ENCODE data around the gene CLUH. TPM values are rescaled to one million over a fixed set of nuclear protein-coding genes. Genes with fewer than 3 reads are reported as not detected.

CLUH gene
- polyA plus RNA-seq, 1 experiment, result 7.1 TPM

DNA sequence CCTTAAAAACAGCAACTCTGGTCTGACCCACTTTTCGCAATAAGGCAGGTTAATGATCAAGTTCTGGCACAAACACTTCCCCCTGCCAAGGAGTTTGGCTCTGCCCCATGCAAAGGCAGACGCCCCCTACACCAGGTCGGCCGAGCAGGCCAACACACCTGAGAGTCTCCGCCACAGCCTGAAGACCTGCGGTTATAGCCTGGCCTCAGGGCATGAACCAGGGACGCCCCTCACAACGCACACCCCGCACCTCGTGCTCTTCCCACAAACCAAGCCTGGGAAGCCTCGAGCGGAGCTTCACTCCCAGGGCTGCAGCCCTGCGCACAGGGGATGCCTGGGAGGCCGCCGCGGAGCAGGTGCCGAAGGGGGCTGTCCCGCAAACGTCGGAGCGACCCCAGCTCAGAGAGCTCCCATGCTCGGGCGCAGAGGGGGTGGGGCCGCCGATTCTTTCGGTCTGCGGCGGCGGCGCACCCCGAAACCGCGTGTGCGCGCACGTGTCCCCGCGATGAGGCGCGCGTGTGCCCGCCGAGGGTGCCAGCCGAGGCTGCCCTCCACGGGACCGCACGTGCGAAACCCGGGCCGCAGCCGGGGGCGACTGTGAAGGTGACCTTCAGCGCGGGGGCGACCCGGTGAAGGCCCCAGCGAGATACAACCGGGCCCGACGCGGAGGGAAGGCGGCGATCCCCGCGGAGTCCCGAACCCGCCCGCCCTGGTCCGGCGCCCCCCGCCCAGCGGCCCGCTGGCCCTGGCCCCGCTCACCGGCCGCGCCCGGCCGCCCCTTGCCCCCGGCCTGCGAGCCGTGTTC is 559 bp downstream of the CLUH start:
- Histone ChIP-seq H3K9me3 (ENCODE audit: control insufficient read depth, insufficient read depth, low read length) (no peaks in the 10 kb centered on the region), H3K27me3 (ENCODE audit: control insufficient read depth, insufficient read depth, low read length) (no peaks in the 10 kb centered on the region), H3K27ac (ENCODE audit: low read depth, low read length) (no peak overlapping the region), H3K4me3 (ENCODE audit: low read depth, low read length) (peak overlapping the region; percentile 74)
- ChIA-PET CTCF (no interaction called here), POLR2A (interaction anchor here (1.2 kb wide), 1 partner anchor 10 kb away, joined by 5 read pairs; no protein-coding TSS in a partner anchor)
- no peak for DNase-seq (ENCODE audit: low read depth, low spot score)
- TF ChIP-seq, protein P1, sequence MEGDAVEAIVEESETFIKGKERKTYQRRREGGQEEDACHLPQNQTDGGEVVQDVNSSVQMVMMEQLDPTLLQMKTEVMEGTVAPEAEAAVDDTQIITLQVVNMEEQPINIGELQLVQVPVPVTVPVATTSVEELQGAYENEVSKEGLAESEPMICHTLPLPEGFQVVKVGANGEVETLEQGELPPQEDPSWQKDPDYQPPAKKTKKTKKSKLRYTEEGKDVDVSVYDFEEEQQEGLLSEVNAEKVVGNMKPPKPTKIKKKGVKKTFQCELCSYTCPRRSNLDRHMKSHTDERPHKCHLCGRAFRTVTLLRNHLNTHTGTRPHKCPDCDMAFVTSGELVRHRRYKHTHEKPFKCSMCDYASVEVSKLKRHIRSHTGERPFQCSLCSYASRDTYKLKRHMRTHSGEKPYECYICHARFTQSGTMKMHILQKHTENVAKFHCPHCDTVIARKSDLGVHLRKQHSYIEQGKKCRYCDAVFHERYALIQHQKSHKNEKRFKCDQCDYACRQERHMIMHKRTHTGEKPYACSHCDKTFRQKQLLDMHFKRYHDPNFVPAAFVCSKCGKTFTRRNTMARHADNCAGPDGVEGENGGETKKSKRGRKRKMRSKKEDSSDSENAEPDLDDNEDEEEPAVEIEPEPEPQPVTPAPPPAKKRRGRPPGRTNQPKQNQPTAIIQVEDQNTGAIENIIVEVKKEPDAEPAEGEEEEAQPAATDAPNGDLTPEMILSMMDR (IDR thresholded peaks at IDR 0.05; ENCODE audit: low read depth, low read length), result no peak

DNA sequence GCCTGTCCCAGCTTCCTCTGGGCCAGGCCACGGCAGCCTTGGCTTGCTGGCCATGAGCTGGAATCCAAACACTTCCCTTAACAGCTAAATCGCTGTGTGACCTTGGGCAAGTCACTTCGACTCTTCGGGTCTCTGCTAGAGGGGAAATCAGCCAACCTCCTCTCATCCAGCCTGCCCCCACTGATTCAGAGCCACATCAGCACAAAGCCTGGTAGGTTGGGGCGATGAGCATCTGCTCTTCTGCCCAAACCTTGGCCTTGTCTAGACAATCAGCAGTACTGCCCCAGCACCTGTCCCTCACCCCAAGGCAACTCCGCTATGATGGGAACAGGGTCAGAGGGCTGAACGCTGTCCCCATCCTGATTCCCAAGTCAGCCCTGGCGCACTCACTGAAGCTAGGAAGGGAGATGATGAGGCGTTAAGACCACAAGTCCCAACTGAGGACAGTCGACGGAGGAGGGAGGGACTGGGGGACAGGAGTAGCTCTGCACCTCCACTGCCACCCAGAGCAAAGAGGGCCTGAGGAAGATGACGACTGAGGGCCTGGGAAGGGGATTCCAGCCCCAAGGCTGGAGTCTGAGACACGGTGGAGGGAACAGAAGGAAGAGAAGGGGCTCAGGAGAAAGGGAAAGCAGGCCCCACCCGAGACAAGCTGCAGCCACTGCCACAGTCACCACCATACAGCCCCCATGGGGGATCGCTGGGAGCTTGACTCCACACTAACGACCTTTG is 1.3 kb downstream of the CLUH start:
- H3K27me3 ChIP-seq (ENCODE audit: control insufficient read depth, insufficient read depth, low read length), result no peaks in the 10 kb centered on the region
- peak overlapping the region; percentile 31 for H3K27ac ChIP-seq (ENCODE audit: low read depth, low read length)
- H3K9me3 ChIP-seq (ENCODE audit: control insufficient read depth, insufficient read depth, low read length), result no peaks in the 10 kb centered on the region
- DNase-seq (ENCODE audit: low read depth, low spot score), result no peak
- ChIA-PET CTCF (interaction anchor here (0.8 kb wide), 1 partner anchor 294 kb away, joined by 3 read pairs; no protein-coding TSS in a partner anchor), POLR2A (interaction anchor here (0.6 to 1.2 kb wide), 2 partner anchors 10 to 155 kb away, joined by 3 to 5 read pairs; no protein-coding TSS in a partner anchor)
- TF ChIP-seq, protein P1 (IDR thresholded peaks at IDR 0.05; ENCODE audit: low read depth, low read length), result no peak
- H3K4me3 ChIP-seq (ENCODE audit: low read depth, low read length), result peak overlapping the region; percentile 74

DNA sequence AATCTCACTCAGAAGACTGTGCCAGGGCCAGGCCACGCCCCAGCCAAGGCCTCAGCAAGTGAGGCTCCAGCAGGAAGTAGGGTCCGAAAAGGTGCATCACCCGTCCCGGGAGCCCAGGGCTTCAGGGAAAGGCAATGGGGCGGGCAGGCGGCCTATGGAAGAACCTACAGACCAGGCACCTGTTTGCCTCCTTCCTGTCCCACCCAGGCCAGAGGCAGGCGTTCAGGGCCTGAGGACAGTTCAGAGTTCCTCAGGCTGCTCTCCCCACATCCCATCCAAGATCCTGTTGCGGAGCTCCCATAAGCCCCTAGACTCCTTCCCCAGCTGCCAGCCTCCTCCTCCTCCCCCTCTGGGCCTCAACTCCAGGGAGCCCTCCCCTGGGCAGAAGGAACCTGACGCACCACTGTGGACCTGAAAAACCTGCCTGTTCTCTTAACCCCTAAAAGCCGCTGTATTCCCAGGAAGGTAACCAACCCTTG is 2.3 kb downstream of the CLUH start:
- no peak overlapping the region for H3K27ac ChIP-seq (ENCODE audit: low read depth, low read length)
- H3K9me3 ChIP-seq (ENCODE audit: control insufficient read depth, insufficient read depth, low read length), result no peaks in the 10 kb centered on the region
- POLR2A ChIA-PET, result interaction anchor here (0.5 kb wide), 1 partner anchor 103 kb away, joined by 8 read pairs; no protein-coding TSS in a partner anchor
- no peaks in the 10 kb centered on the region for H3K27me3 ChIP-seq (ENCODE audit: control insufficient read depth, insufficient read depth, low read length)
- CTCF ChIA-PET, result interaction anchor here (0.7 to 0.8 kb wide), 2 partner anchors 293 to 302 kb away, joined by 3 to 5 read pairs; no protein-coding TSS in a partner anchor
- no peak for DNase-seq (ENCODE audit: low read depth, low spot score)
- H3K4me3 ChIP-seq (ENCODE audit: low read depth, low read length), result 0 out of 2 replicates have a peak overlapping the region, but pooled peaks have one; percentile 13
- TF ChIP-seq, protein P1 (IDR thresholded peaks at IDR 0.05; ENCODE audit: low read depth, low read length), result no peak

DNA sequence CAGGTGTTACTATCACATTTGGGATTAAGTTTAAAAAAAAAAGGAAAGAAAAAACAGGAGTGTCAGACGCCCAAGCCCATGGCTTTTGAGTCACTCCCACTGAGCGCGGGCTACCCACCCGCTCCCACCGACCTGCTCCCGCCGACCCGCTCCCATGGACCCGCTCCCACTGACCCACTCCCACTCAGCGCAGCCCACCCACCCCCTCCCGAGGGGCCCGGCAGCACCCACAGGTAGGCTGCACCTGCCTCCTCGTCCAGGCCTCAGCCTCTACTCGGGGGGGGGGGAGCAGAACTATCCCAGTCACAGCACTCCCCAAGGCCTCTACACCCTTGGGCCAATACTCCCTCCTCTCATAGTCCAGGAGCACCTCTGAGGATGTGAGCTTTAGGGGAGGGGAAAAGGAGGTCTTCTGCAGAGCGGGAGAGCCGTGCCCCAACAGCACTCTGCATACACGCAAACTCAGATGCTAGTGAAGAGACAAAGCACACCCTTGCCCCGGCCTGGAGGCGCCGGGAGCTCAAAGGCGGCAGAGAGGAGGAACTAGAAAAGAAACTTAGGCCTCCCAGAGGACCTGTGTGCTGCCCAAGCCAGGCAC is 2.9 kb downstream of the CLUH start:
- TF ChIP-seq, protein P1 (IDR thresholded peaks at IDR 0.05; ENCODE audit: low read depth, low read length), result no peak
- Histone ChIP-seq H3K27me3 (ENCODE audit: control insufficient read depth, insufficient read depth, low read length) (no peaks in the 10 kb centered on the region), H3K4me3 (ENCODE audit: low read depth, low read length) (no peak overlapping the region), H3K9me3 (ENCODE audit: control insufficient read depth, insufficient read depth, low read length) (no peaks in the 10 kb centered on the region), H3K27ac (ENCODE audit: low read depth, low read length) (no peak overlapping the region)
- ChIA-PET POLR2A (no interaction called here), CTCF (interaction anchor here (0.7 kb wide), 1 partner anchor 303 kb away, joined by 5 read pairs; no protein-coding TSS in a partner anchor)
- no peak for DNase-seq (ENCODE audit: low read depth, low spot score)
